Measurements from ENCODE around the gene NSRP1. TPM values are rescaled to one million over a fixed set of nuclear protein-coding genes. Genes with fewer than 3 reads are reported as not detected.
"Not testable (repeated sequence)": the region's sequence is repeated elsewhere in the genome, so short reads cannot be mapped to it uniquely, and the experiment has no call there.

NSRP1 gene
- total RNA-seq, 4 donors from 2014 or later: 16.2 to 60.2 (median 42.7) TPM

DNA sequence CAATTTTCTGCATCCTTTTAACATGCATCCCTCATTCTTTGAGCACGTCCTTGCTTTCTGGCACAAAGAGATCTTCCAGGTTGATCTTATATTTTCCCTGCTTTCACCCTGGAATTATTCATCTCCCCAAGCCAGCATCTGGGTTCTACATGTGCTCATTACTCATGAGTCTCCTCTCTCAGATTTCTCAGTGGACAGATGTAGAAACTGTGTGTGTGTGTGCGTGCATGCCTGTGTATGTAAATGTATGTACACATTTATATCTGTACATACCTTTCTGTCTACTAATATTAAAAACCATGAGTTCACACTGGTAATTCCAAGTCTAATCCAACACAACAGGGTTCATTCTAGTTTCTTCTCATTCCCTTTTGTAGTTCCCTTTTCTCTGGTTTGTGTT is 41.9 kb upstream of the NSRP1 start:
- Histone ChIP-seq H3K27ac (no peak overlapping the region), H3K9me3 (no peaks in the 10 kb centered on the region), H3K4me1 (no peaks in the 10 kb centered on the region), H3K27me3 (no peaks in the 10 kb centered on the region), H3K36me3 (no peaks in the 10 kb centered on the region), H3K4me3 (no peak overlapping the region)
- no peak for TF ChIP-seq EP300 (IDR thresholded peaks at IDR 0.05; ENCODE audit: low read depth)
- no peak for TF ChIP-seq POLR2A (IDR thresholded peaks at IDR 0.05)
- TF ChIP-seq POLR2AphosphoS5 (IDR thresholded peaks at IDR 0.05): no peak
- no peak for TF ChIP-seq CTCF (IDR thresholded peaks at IDR 0.05)
- WGBS, 2 donors (ENCODE audit: low coverage in 1 of 2): 66 to 67% methylated on average over 1 to 2 of the region's 2 CpGs
- DNase-seq: no peak
- in situ Hi-C loops (cut with MboI; ENCODE audit: low pct_ligation_motif_present in 1 of 4, low pct_unique_long_range_greater_than_20kb in 1 of 4, low sequenced_read_pairs in 3 of 4): loop anchor here in 2 of 4 donors (25.0 kb wide), 1 partner anchor 262 kb away; no protein-coding TSS in a partner anchor
- intact Hi-C loops (cut with DNase I; ENCODE audit: low total_unique reads): no loop called here

- Histone ChIP-seq H3K36me3 (no peaks in the 10 kb centered on the region), H3K4me3 (no peak overlapping the region), H3K27ac (no peak overlapping the region), H3K9me3 (no peaks in the 10 kb centered on the region), H3K4me1 (no peaks in the 10 kb centered on the region), H3K27me3 (peaks cover 8% of the 10 kb centered on the region)
- intact Hi-C loops (cut with DNase I; ENCODE audit: low total_unique reads): no loop called here
- no peak for DNase-seq
- no peak for TF ChIP-seq CTCF (IDR thresholded peaks at IDR 0.05)
- no peak for TF ChIP-seq POLR2A (IDR thresholded peaks at IDR 0.05)
- TF ChIP-seq EP300 (IDR thresholded peaks at IDR 0.05; ENCODE audit: low read depth): no peak
- no peak for TF ChIP-seq POLR2AphosphoS5 (IDR thresholded peaks at IDR 0.05)
- WGBS, 2 donors (ENCODE audit: low coverage in 1 of 2): 88 to 93% methylated on average over 2 to 5 of the region's 5 CpGs
- in situ Hi-C loops (cut with MboI; ENCODE audit: low pct_ligation_motif_present in 1 of 4, low pct_unique_long_range_greater_than_20kb in 1 of 4, low sequenced_read_pairs in 3 of 4): loop anchor here in 2 of 4 donors (25.0 kb wide), 1 partner anchor 270 kb away; no protein-coding TSS in a partner anchor
These were observed 33.8 kb upstream of the NSRP1 start for GRCh38 chr17:30082773-30083172.

DNA sequence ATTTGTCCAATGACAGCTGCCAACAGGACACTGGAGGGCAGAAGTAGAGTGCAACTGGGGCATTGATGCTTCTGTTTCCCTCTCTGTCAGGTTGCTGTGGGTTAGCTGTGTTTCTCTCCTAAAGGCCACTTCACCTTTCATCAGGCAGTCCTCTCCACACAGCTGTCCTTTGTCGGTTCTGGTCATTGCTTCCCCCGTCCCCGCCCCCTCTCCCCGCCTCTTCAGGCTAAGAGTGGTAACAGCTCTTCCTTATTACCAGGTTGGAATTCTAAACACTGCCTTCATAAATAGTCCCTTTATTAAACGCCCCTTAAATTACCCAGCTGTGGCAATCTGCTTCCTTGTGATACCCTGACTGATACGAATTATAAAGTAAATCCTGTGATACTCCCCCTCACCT is 31.8 kb upstream of the NSRP1 start:
- in situ Hi-C loops (cut with MboI; ENCODE audit: low pct_ligation_motif_present in 1 of 4, low pct_unique_long_range_greater_than_20kb in 1 of 4, low sequenced_read_pairs in 3 of 4): loop anchor here in 2 of 4 donors (25.0 kb wide), 1 partner anchor 272 kb away; no protein-coding TSS in a partner anchor

GRCh38 chr17:30086896-30087295 is 29.7 kb upstream of the NSRP1 start:
- no peak for DNase-seq
- WGBS, 2 donors (ENCODE audit: low coverage in 1 of 2): 94% methylated on average over 2 of the region's 2 CpGs
- Histone ChIP-seq H3K4me1 (no peaks in the 10 kb centered on the region), H3K27me3 (peaks cover 8% of the 10 kb centered on the region), H3K9me3 (no peaks in the 10 kb centered on the region), H3K36me3 (no peaks in the 10 kb centered on the region), H3K4me3 (no peak overlapping the region), H3K27ac (no peak overlapping the region)
- intact Hi-C loops (cut with DNase I; ENCODE audit: low total_unique reads) (no loop called here), in situ Hi-C loops (cut with MboI; ENCODE audit: low pct_ligation_motif_present in 1 of 4, low pct_unique_long_range_greater_than_20kb in 1 of 4, low sequenced_read_pairs in 3 of 4) (loop anchor here in 2 of 4 donors (25.0 kb wide), 1 partner anchor 275 kb away; no protein-coding TSS in a partner anchor)
- TF ChIP-seq CTCF (IDR thresholded peaks at IDR 0.05): no peak
- no peak for TF ChIP-seq EP300 (IDR thresholded peaks at IDR 0.05; ENCODE audit: low read depth)
- TF ChIP-seq POLR2A (IDR thresholded peaks at IDR 0.05): no peak
- no peak for TF ChIP-seq POLR2AphosphoS5 (IDR thresholded peaks at IDR 0.05)

More for the DNA sequence above, 31.8 kb upstream of the NSRP1 start:
- no peaks in the 10 kb centered on the region for H3K4me1 ChIP-seq
- H3K9me3 ChIP-seq: no peaks in the 10 kb centered on the region
- DNase-seq: no peak
- WGBS, 2 donors (ENCODE audit: low coverage in 1 of 2): 11 to 19% methylated on average over 3 to 6 of the region's 6 CpGs
- no peak overlapping the region for H3K4me3 ChIP-seq
- peaks cover 8% of the 10 kb centered on the region for H3K27me3 ChIP-seq
- intact Hi-C loops (cut with DNase I; ENCODE audit: low total_unique reads): no loop called here
- TF ChIP-seq POLR2AphosphoS5 (IDR thresholded peaks at IDR 0.05) (no peak), EP300 (IDR thresholded peaks at IDR 0.05; ENCODE audit: low read depth) (no peak), POLR2A (IDR thresholded peaks at IDR 0.05) (no peak), CTCF (IDR thresholded peaks at IDR 0.05) (no peak)
- no peaks in the 10 kb centered on the region for H3K36me3 ChIP-seq
- no peak overlapping the region for H3K27ac ChIP-seq

DNA sequence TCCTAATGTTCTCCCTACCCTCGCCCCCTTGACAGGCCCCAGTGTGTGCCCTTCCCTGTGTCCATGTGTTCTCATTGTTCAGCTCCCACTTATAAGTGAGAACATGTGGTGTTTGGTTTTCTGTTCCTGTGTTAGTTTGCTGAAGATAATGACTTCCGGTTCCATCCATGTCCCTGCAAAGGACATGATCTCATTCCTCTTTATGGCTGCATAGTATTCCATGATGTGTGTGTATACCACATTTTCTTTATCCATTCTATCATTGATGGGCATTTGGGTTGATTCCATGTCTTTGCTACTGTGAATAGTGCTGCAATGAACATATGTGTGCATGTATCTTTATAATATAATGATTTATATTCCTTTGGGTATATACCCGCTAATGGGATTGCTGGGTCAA is 29.2 kb upstream of the NSRP1 start:
- intact Hi-C loops (cut with DNase I; ENCODE audit: low total_unique reads); DNase-seq; H3K4me3 ChIP-seq; H3K36me3 ChIP-seq; H3K4me1 ChIP-seq; H3K27ac ChIP-seq; H3K9me3 ChIP-seq: not testable (repeated sequence)
- H3K27me3 ChIP-seq: peaks cover 11% of the 10 kb centered on the region
- in situ Hi-C loops (cut with MboI; ENCODE audit: low pct_ligation_motif_present in 1 of 4, low pct_unique_long_range_greater_than_20kb in 1 of 4, low sequenced_read_pairs in 3 of 4): loop anchor here in 2 of 4 donors (25.0 kb wide), 1 partner anchor 275 kb away; no protein-coding TSS in a partner anchor
- 91 to 94% methylated on average over 2 to 3 of the region's 3 CpGs for WGBS, 2 donors (ENCODE audit: low coverage in 1 of 2)
